Measurements from ENCODE around the gene KLHL35.
"Not testable (repeated sequence)": the region's sequence is repeated elsewhere in the genome, so short reads cannot be mapped to it uniquely, and the experiment has no call there.

KLHL35 gene

DNA sequence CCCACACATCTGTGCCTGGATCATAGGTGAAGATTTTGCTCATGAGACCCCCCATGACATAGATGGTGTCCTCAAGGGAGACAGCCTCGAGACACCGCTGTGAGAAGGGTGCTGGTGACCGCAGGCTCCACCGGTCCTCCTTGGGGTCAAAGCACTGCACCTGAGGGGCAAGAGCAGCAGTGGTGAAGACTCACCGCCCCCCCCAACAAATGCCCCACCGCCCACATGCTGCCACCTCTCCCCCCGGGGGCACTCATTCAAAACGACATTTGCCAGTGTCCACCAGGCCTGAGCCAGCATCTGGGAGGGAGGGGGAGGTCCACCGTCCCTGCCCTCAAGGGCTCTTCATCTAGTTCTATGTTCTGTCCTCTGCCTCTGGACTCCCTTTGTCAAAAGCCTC, 9.3 kb downstream of the KLHL35 start:
- DNase-seq (ENCODE audit: low read depth): no peak

DNA sequence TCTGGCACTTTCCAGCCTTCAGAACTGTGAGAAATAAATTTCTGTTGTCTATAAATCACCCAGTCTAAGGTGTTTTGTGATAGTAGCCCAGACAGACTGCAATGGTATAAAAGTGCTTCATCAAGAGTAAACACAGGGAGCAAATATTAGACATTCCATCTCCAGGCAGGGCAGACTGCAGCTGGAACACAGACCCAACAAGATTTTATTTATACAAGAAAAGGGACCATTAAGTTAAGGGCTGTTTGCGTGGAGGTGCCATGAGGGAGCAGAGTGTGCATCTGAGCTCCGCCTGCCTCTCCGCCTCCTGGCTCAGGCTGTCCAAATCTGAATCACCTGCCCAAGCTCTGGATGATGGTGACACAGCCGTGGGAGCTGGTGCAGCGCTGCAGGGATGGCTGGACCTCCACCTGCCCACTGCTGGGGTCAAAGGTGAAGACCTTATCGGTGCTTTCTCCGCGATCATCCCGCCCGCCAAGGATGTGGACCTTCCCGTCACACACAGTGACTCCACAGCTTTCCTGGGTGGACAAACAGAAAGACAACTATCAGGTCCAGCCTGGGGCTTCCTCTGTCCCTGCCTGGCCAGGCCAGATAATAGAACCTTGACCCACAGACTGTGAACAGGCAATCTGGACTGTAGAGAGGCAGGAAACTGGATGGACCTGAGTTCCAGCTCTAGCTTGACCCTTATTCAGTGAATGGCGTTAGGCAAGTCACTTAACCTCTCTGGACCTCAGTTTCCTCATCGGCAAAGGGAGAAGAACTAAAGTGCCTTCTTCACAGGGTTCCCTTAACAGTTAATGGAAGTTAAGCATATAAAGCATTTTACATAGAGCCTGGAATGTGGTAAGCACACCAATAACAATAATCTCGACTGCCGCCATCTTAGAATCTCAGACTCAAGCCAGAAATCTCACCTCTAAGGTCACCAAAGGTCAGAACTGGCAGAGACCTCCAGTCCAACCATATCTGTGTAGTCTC, 10.5 kb downstream of the KLHL35 start:
- DNase-seq (ENCODE audit: low read depth): no peak

DNA sequence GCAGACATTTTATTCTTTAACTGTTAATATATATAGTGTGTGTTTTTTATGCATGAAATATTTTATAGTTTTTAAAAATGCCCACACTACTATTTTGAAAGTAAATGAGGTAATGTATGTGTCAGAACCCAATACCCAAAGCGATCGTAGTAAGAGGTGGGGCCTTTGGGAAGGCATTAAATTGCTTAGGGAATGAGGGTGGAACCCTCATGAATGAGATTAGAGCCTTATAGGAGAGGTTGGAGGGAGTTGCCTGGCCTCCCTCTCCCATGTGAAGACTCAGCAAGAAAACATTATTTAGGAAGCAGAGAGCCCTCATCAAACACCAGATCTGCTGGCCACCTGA, 11.1 kb downstream of the KLHL35 start:
- DNase-seq (ENCODE audit: low read depth): no peak

DNA sequence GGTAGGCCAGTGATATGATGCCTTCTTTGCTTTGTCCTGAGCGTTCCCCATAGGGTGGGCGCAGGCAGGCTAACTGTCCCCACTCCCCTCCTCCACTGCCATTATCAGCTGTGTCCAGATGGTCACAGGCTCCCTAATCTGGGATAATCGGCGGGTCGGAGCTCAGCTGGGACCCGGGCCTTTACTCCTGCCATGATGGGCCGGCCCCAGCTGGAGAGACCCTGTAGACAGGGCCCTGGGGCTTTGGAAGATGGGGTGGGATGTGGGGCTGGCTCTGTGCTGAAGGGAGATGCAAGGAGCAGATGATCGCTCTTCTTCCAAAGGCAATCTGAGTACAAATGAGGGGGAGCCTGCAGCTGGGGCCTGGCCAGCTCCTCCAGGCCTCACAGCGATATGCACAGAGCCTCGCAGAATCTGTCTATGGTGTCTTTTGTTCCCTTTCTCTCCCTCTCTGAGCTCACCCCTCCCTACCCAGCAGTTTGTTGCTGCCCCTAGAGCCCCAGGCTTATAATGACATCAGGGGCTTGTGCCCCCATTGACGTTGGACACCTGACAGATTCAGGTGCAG, 11.9 kb downstream of the KLHL35 start:
- DNase-seq (ENCODE audit: low read depth): no peak

DNA sequence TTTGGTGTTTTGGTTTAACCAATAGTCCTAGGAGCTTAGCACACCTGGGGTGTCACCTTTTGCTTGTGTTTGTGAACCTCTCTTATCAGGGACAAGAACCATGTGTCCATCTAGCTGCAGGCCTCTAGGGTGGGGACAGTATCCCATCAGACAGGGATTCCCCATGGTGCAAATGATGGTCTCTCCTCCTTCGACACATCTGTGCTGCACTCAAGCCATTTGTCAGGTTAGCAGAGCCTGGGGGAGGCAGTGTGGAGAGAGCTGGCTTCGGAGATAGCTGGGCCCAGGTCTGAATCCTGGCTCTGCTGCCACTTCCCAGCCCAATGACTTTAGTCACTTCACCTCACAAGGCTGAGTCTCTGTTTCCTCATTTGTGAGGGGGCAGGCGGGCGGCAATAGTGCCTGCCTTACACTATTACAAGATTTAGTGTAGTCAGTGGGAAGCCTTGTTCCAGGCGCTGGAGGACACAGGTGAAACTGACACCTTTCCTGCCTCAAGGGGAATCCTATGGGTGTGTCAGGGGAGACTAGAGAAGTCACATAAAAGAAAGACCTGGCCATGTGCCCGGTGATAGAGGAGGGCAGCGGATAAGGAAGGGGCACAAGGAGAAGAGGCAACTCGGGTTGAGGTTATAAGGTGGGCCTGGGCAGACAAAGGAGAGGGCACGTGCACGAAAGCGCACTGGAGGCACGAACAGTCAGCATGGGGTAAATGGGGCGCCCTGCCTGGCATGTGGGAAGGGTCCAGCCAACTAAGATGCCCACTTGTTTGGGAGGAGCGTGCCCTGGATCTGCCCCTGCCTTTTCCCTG, 12.6 kb downstream of the KLHL35 start:
- DNase-seq (ENCODE audit: low read depth): no peak

DNA sequence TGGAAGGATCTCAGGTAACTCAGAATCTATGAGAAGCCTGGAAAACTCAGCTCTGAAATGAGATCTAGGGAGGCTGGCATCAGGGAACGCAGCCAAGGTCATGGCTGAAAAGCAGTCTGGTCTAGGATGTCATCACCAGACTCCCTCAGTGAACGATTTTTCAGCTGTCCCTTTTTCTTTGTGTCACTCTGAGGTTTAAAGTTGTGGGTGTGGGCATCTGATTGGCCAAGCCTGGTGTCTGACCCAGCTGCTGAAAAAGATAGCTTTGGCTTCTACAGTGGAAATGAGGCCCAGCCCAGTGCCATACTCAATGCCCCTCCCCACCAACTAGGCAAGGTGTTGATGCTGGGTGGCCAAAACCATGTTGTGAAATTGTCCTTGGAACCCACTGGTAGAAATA, 19.1 kb downstream of the KLHL35 start:
- DNase-seq (ENCODE audit: low read depth): no peak

DNA sequence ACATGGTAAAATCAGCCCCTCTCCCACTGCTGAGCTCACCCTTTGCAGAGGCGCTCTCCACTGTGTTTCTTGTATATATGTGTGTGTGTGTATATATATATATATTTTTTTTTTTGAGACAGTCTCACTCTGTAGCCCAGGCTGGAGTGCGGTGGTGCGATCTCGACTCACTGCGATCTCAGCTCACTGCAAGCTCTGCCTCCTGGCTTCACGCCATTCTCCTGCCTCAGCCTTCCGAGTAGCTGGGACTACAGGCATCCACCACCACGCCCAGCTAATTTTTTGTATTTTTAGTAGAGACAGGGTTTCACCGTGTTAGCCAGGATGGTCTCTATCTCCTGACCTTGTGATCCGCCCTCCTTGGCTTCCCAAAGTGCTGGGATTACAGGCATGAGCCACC, 19.9 kb downstream of the KLHL35 start:
- not testable (repeated sequence) for DNase-seq (ENCODE audit: low read depth)

DNA sequence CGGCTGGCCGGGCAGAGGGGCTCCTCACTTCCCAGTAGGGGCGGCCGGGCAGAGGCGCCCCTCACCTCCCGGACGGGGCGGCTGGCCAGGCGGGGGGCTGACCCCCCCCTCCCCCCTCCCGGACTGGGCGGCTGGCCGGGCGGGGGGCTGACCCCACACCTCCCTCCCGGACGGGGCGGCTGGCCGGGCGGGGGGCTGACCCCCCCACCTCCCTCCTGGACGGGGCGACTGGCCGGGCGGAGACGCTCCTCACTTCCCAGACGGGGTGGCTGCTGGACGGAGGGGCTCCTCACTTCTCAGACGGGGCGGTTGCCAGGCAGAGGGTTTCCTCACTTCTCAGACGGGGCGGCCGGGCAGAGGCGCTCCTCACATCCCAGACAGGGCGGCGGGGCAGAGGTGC, 23.0 kb downstream of the KLHL35 start:
- DNase-seq (ENCODE audit: low read depth): not testable (repeated sequence)

DNA sequence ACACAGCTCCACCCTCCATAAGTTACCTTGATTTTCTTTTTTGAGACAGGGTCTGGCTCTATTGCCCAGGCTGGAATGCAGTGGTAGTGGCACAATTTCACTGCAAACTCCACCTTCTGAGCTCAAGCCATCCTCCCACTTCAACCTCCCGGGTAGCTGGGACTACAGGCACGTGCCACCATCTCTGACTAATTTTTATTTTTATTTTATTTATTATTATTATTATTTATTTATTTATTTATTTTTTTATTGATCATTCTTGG, 24.1 kb downstream of the KLHL35 start:
- DNase-seq (ENCODE audit: low read depth): no peak

DNA sequence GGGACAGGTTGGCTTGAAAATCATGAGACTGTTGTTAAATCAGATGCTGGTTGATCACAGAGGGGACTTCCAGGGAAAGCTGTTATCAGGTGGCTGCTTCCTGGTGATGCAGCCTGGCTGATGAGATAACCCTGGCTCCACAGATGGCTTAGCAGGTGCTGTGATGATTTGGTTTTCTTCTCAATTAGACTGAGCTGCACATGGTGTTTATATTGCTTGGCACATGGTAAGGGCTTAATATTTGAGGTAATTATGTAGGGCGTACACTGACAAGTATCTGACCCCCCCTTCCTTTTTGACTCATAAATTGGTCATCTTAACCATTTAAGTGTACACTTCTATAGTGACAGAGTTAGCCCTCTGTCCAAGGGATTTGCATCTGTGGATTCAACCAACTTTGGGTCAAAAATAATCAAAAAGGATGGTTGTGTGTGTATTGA, 26.6 kb downstream of the KLHL35 start:
- no peak for DNase-seq (ENCODE audit: low read depth)

DNA sequence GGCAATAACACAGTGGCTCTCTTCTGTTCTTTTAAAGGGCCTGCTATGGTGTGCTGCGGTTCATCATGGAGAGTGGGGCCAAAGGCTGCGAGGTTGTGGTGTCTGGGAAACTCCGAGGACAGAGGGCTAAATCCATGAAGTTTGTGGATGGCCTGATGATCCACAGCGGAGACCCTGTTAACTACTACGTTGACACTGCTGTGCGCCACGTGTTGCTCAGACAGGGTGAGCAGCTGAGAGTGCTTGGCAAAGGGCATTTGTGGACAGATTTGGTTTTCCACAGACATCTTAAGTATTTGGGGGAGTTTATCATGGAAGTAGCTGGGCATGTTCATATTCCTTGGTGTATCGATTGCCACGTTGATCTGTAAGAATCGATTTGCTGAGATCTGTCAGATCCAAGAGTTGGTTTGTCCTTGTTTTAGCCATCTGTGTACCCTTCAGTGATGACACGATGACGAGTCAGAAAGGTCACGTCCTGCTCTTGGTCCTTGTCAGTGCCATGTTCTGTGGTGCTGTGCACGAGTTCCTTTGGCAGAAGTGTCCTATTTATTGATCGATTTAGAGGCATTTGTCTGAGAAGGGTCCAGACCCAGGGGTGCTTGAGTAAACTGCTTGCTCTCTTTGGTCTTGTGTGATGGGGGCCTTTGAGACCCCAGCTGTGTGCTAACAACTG, 28.9 kb downstream of the KLHL35 start:
- DNase-seq (ENCODE audit: low read depth): no peak

DNA sequence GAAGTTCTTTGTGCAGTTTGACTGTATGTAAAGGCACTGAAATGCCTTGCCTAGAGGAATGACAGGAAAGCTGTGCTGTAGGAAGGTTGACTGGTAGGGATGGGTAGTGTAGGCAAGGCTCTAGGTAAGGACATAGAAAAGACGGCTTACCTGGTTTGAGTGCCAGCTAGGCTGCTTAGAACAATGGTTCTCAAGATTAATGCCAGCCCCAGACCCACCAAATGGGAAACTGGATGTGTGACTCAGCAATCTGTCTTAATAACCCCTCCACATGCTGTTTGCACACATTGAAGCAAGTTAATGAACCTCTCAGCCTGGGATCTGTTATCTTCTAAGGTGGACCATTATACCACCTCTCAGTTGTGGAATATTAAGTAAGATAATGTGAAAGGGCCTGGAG, 30.0 kb downstream of the KLHL35 start:
- DNase-seq (ENCODE audit: low read depth): no peak

DNA sequence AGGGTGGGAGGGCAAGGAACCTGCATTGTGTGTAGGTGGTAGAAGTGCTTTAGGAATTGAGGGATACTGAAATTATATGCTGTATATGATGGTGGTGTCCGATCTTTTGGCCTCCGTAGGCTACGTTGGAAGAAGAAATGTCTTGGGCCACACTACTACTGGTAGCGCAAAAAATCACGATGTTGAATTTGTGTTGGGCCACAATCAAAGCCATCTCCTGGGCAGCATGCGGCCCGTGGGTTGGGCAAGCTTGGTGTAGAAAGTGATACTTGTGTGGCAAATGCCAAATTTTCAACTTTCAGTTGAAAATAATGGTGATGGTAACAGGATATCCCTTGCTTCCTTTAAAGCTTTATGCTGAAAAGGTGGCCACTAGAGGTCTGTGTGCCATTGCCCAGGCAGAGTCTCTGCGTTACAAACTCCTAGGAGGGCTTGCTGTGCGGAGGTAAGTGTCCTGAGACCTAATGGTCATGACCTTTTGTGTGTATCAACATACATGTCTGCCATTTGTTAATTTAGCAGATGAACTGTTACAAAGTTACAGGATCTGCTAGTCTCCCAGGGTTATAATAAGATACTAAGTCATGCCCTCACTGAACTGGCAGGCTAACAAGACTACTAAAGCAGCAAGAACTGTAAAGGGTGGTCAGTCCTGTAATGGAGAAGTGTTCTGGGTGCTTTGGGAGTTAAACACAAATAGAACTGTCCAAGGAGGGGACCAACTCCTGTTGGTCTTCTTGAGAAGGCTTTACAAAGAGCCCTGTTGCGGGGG, 30.8 kb downstream of the KLHL35 start:
- no peak for DNase-seq (ENCODE audit: low read depth)

DNA sequence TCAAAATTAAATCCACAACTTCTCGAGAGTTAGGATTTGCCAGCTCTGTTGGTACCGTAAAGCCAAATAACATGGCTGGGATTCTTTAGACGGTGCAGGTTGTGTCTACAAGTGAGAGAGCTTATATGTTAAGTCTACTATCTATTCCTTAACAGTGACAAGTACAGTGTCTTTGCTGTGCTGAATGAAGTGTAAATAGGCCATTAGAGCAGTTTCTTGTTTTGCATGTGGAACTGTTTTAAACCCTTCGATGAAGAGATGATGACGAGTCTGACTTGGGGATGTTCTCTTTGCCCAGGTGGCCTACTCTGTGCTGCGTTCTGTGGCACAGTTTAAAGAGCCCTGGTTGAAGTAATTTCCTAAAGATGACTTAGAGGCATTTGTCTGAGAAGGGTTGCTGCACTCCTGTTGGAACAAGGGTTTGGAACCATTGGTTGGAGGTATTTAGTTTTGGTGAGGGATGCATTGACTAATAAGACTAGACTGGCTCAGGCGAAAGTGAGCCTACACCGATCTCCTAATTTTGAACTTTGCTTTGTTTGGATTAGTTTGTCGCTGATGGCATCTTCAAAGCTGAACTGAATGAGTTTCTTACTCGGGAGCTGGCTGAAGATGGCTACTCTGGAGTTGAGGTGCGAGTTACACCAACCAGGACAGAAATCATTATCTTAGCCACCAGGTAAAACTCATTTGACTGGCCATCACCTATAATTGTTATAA, 32.7 kb downstream of the KLHL35 start:
- no peak for DNase-seq (ENCODE audit: low read depth)

DNA sequence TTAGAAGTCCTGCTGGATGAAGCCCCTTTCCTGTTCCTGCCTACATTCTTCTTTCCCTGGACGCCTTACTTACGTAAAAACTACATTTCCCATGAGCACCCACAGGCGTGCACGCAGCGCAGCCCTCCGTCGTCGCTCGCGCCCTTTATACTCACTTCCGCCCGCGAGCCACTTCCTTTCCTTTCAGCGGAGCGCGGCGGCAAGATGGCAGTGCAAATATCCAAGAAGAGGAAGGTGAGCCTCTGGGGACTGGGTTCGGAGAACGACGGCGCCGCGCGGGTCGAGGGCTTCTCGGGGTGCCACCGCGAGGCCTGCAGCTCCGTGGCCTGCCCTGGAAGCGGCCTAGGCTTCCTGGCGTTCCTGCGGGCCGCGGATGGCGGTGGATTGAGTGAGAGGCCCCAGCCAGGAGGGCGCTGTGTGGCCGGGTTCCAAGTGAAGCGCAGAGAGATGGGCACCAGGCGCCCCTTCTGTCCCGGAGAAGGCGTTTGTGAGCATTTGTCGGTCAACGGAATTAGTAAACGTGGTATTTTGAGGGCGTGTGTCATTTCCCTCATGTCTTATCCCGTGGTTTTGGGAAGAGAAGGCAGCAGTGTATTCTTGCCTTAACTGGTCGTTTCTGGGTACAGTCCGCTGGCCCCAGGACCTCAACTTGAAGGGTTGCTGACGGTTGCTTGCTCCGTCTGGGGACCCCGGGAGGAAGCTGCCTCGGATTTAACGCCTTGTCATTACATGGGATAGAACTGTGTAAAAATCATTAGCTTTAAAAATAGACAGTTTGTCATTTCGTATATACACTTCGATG, 33.5 kb downstream of the KLHL35 start, which contains the start of gene RPS3:
TSS of gene RPS3 (plus strand) at position 175 of the 802 bp plus-strand sequence. CDS start at position 205, 30 bp downstream.
- DNase-seq (ENCODE audit: low read depth): peak; percentile 75

DNA sequence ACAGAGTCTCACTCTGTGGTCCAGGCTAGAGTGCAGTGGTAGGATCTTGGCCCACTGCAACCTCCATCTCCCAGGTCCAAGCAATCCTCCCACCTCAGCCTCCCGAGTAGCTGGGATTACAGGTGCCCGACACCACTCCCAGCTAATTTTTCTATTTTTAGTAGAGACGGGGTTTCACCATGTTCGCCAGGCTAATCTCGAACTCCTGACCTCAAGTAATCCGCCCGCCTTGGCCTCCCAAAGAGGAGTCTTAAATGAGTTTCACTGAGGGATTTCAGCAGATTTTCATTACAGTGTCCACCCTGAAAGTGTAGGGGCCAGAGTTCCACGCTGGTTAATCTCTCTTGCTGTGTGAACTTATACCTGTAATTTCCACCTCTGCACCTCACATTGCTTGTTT, 34.1 kb downstream of the KLHL35 start:
- DNase-seq (ENCODE audit: low read depth): no peak

DNA sequence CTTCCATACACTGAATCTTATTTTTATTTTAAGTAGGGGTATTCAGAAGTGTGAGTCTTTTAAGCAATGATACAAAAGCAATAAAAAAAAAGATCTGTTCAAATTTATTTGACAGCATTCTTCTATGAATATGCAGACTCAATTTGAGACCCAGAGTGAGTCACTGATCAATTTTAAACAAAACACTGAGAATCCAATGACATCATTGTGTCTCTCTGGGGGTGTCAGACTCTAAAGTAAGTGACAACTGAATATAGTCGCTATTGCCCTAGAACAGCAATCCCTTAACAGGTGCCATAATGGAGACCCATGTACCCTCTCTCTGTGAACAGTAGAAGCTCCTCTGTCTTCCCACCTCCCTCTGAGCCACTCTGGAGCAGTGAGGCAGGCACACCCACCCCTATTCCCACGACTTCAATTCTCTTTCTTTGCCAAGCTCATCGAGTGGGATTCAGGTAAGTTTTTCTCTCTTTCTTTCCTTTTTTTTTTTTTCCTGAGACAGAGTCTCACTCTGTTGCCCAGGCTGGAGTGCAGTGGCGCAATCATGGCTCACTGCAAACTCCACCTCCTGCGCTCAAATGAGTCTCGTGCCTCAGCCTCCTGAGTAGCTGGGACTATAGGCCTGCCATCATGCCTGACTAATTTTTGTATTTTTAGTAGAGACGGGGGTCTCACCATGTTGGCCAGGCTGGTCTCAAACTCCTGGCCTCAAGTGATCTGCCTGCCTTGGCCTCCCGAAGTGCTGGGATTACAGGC, 38.7 kb downstream of the KLHL35 start:
- no peak for DNase-seq (ENCODE audit: low read depth)

DNA sequence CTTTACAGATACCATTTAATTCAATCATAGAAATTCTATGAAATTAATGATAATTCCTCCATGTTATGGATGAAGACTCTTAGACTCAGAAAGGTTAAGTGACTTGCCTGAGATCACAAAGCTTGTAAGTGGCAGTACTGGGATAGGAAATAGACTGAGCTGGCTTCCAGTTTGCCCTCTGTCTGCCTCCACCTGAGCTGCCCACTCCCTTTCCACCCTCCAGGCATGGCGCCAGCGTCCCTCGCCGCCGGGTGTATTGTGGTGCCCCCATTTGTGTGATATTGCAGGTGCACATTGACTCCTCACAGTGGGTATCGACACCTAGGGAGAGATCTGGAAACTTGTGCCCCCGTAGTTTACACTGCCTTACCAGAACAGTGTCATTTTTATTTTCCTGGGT, 43.1 kb downstream of the KLHL35 start:
- DNase-seq (ENCODE audit: low read depth): no peak

DNA sequence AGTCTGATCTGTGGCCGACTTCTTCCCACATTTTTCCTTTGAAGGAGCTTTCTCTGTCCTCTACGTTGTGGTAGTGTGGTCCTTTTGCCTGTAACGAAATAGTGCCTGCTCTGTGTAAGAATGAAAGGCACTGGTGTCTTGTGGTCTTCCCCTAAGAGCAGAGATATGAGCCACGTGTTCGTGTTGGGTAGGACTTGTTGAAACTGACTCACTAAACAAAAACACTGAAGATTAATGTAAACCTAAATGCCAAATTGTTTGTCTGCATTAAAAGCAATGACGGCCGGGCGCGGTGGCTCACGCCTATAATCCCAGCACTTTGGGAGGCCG, 43.8 kb downstream of the KLHL35 start:
- no peak for DNase-seq (ENCODE audit: low read depth)
